NK-92 (cell line): ENCODE data around the gene SFR1.
"Not testable (repeated sequence)": the region's sequence is repeated elsewhere in the genome, so short reads cannot be mapped to it uniquely, and the experiment has no call there.

Source experiments
- DNase-seq: peaks from one replicate; lab custom pipeline; 2025; ENCODE audit not compliant: unreplicated experiment; lab: John Stamatoyannopoulos, UW

Gene SFR1

GRCh38 chr10:104170610-104171254 lies 48.8 kb downstream of the SFR1 start:
- no peak for DNase-seq

GRCh38 chr10:104174136-104174535 lies 52.2 kb downstream of the SFR1 start:
- DNase-seq, result not testable (repeated sequence)
